ENCODE results near the gene PROP1. TPM values are rescaled to one million over a fixed set of nuclear protein-coding genes. Genes with fewer than 3 reads are reported as not detected.
"Not testable (repeated sequence)": the region's sequence is repeated elsewhere in the genome, so short reads cannot be mapped to it uniquely, and the experiment has no call there.

The PROP1 gene
- total RNA-seq, 2 experiments from 2014 or later: not detected

DNA sequence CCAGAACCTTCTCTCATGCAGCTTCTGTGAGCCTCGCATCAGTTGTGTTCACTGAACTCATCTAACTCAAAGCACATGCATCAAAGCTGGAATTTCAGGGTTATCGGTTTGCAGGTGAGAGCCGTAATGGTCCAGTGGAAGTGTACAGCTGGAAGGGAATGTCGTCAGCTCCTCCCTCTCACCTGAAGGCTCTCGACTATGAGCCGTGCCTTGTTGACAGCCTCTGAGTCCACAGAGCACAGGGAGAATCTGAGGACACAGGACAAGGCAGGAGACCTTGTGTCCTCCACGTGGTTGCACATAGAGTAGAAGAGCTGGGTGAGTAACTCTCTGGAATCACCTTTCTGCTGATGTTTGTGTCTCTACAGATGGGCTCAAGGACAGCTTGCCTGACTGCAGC is 38.8 kb downstream of the PROP1 start:
- intact Hi-C loops (cut with DNase I, micrococcal nuclease): no loop called here
- ChIA-PET POLR2A (interaction anchor here (0.5 kb wide), 1 partner anchor 260 kb away, joined by 5 read pairs; no protein-coding TSS in a partner anchor), CTCF (no interaction called here)
- no peak overlapping the region for H3K4me3 Mint-ChIP-seq
- no peak for ATAC-seq
- no peak for DNase-seq
- H3K36me3 Mint-ChIP-seq (ENCODE audit: low read depth): no peaks in the 10 kb centered on the region
- no peaks in the 10 kb centered on the region for H3K9me3 Mint-ChIP-seq (ENCODE audit: low read depth)
- H3K27ac Mint-ChIP-seq: no peak overlapping the region
- H3K4me1 Mint-ChIP-seq: no peaks in the 10 kb centered on the region
- no peaks in the 10 kb centered on the region for H3K27me3 Mint-ChIP-seq

DNA sequence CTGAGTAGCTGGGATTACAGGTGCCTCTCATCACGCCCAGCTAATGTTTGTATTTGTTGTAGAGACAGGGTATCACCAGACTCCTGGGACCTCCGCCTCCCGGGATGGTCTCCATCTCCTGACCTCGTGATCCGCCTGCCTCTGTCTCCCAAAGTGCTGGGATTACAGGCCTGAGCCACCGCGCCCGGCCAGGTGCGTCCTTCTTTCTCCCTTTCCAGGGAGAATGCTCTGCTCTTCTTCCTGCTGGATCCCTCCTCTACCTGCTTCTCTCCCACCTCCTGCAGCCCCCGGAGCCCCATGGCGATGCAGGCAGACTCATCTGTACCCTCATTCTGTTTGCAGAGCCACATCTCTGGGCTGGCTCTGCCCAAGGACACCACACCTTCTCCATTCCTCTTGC is 42.9 kb downstream of the PROP1 start:
- H3K4me3 Mint-ChIP-seq; H3K4me1 Mint-ChIP-seq; H3K27ac Mint-ChIP-seq; ATAC-seq; H3K9me3 Mint-ChIP-seq (ENCODE audit: low read depth); POLR2A ChIA-PET; DNase-seq; H3K27me3 Mint-ChIP-seq; H3K36me3 Mint-ChIP-seq (ENCODE audit: low read depth); CTCF ChIA-PET; intact Hi-C loops (cut with DNase I, micrococcal nuclease): not testable (repeated sequence)

DNA sequence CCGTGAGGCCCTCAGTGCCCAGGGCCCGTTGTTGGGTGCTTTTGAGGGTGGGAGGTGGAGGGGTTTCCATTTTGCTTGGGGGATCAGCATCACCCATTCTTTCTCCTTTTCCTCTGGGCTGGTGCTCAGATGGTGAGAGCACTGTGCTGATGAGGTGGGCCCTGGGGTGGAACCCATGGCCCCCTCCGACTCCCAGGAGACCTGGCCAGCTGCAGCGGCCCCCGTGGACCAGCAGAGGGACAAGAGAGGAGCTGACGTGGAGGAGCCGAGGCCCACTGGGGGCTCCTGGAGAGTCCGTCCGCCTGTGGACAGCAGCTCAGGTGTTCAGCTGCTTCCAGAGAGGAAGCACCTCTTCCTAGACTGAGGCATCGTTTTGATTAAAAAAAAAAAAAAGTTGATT is 46.4 kb downstream of the PROP1 start:
- H3K4me3 Mint-ChIP-seq; DNase-seq; POLR2A ChIA-PET; H3K4me1 Mint-ChIP-seq; H3K27me3 Mint-ChIP-seq; H3K36me3 Mint-ChIP-seq (ENCODE audit: low read depth); ATAC-seq; H3K27ac Mint-ChIP-seq; CTCF ChIA-PET; H3K9me3 Mint-ChIP-seq (ENCODE audit: low read depth): not testable (repeated sequence)
- intact Hi-C loops (cut with DNase I, micrococcal nuclease): loop anchor here in 1 of 2 experiments (5.0 kb wide), 1 partner anchor 113 kb away; no protein-coding TSS in a partner anchor

DNA sequence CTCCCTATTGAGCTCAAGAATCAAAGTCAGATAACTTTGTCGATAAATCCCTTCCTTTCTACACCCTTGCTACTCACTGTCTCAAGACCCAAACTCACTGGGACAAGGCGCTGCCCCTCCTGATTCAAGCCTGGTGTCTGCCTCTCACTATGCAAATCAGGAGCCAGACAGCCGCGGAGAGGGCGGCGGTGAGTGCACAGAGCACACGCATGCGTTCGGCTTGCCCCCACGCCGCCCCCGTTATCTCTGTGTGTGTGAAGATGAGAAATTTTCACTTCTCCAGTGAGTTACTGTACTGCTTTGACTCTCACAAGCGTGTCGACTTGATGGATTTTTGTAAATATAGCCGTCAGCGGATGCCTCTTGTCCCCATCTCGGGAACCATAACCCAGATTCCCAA is 47.0 kb downstream of the PROP1 start:
- intact Hi-C loops (cut with DNase I, micrococcal nuclease): loop anchor here in 1 of 2 experiments (5.0 kb wide), 1 partner anchor 113 kb away; no protein-coding TSS in a partner anchor
- CTCF ChIA-PET, H3K4me1 Mint-ChIP-seq: not testable (repeated sequence)

DNA sequence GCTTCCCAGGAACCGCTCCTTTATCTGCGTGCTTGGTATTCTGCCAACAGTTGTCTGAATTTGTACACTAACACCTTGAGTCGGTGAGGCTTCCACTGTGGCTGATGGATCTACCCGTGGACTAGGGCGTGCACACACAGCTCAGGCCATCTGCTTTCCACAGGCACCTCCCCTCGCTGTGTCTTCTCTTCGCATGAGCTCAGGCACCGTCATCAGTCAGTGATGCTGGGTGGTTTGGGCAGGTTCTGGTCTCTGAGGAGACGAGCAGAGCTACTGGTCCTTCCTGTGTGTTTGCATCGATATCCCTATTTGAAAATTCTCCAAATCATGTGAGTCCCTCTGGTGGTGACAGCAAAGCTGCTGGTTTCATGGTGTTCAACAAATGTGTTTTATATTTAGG is 48.1 kb downstream of the PROP1 start:
- CTCF ChIA-PET; H3K9me3 Mint-ChIP-seq (ENCODE audit: low read depth); H3K4me1 Mint-ChIP-seq; H3K27me3 Mint-ChIP-seq; H3K36me3 Mint-ChIP-seq (ENCODE audit: low read depth); H3K4me3 Mint-ChIP-seq; H3K27ac Mint-ChIP-seq; DNase-seq; ATAC-seq: not testable (repeated sequence)
- intact Hi-C loops (cut with DNase I, micrococcal nuclease): loop anchor here in 1 of 2 experiments (5.0 kb wide), 1 partner anchor 114 kb away; no protein-coding TSS in a partner anchor
- POLR2A ChIA-PET: interaction anchor here (0.6 kb wide), 1 partner anchor 264 kb away, joined by 4 read pairs; no protein-coding TSS in a partner anchor

More for the DNA sequence above, 47.0 kb downstream of the PROP1 start:
- H3K27me3 Mint-ChIP-seq; H3K36me3 Mint-ChIP-seq (ENCODE audit: low read depth); H3K4me3 Mint-ChIP-seq; H3K27ac Mint-ChIP-seq; DNase-seq; POLR2A ChIA-PET; H3K9me3 Mint-ChIP-seq (ENCODE audit: low read depth); ATAC-seq: not testable (repeated sequence)

DNA sequence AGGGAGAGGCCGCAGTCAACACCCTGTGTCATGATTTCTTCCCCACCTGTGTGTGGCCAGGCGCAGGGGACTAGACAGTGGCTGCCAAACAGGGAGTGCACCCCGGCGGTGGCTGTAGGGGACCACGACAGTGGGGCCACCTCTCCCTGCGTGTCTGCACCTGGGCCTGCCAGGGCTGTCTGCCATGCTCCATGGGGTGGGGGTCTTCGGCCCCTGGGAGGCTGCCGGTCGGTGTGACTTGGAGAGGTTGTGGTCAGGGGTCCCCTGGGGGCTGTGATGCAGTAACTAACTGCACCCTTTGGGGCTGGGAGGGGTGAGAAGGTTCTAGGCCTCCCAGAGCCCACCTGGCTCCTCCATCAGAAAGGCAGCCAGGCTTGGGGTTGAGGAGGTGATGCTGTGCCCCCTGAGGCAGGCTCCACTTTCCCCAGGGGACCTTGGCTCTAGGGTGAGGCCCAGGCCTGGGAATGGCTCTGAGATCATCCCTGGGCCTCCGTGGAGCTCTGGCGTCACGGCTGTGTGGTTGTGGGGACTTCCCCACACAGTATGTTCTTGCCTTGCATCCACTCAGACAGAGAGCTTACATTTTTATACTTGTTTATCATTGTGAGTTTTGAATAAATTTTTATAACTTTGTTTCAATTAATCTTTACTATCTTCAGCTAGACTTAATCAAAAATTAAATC is 50.3 kb downstream of the PROP1 start:
- ATAC-seq (peak; percentile 73), DNase-seq (peak; percentile 67)
- POLR2A ChIA-PET; H3K27me3 Mint-ChIP-seq; H3K9me3 Mint-ChIP-seq (ENCODE audit: low read depth); CTCF ChIA-PET; H3K36me3 Mint-ChIP-seq (ENCODE audit: low read depth); H3K4me1 Mint-ChIP-seq; H3K4me3 Mint-ChIP-seq; H3K27ac Mint-ChIP-seq: not testable (repeated sequence)
- intact Hi-C loops (cut with DNase I, micrococcal nuclease): loop anchor here in 1 of 2 experiments (5.0 kb wide), 1 partner anchor 117 kb away; no protein-coding TSS in a partner anchor

DNA sequence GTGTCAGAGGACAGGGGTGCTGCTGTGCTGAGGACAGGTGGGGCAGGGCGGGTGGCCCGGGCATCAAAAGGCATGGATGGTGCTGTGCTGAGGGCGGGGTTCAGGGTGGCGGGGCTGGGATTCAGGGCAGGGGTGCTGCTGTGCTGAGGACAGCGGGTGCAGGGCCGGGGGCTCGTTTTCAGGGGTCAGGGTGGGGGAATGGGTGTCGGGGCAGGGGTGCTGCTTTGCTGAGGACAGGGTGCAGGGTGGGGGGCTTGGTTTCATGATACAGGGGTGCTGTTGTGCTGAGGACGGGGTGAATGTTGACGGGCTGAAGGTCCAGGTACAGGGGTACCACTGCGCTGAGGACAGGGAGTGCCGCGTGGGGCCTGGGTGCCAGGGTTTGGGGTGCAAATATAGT is 50.9 kb downstream of the PROP1 start:
- H3K4me3 Mint-ChIP-seq; H3K27ac Mint-ChIP-seq; H3K4me1 Mint-ChIP-seq; ATAC-seq; H3K27me3 Mint-ChIP-seq; H3K36me3 Mint-ChIP-seq (ENCODE audit: low read depth); DNase-seq; H3K9me3 Mint-ChIP-seq (ENCODE audit: low read depth); CTCF ChIA-PET; POLR2A ChIA-PET: not testable (repeated sequence)
- intact Hi-C loops (cut with DNase I, micrococcal nuclease): loop anchor here in 1 of 2 experiments (5.0 kb wide), 1 partner anchor 117 kb away; no protein-coding TSS in a partner anchor

DNA sequence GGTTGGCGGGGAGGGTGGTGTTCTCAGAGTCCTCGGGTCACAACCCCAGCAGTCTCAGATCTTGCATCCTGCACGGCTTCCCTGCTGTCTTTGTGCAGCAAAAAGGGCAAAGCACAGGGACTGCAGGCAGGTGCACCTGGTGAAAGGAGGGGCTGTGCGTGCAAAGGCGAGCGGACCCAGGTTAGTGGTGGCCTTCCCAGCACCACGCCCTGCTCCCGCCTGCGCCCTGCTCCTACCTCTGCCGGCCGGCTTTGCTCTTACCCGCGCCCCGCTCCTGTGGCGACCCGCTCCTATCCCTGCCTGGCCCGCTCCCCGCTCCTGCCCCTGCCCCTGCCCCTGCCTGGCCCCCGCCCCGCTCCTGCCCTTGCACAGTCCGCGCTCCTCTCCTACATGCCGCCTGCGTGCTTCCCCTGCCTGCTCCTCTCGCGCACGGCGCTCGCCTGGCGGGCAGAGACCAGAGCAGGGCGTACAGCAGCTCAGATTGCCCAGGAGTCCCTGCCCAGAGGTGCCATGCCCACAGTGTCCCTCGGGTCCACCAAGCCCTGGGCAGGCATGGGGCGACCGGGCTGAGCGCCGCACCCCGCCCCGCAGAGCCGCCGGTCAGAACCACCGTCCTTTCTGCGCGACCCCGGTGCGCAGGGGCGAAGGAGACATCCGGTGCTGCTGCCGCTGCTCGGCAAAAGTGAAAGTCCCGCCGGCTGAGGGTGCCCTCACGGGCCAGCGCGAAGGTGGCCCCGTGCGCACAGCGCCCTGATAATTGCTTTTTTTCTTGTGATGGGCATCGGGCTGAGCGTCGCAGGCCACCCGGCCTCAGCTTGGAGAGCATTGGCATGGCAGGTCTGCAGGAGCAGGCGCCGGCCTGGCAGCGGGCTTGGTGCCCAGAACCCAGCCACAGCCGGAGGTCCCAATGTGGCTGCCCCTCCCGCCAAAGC is 52.0 kb downstream of the PROP1 start:
- H3K36me3 Mint-ChIP-seq (ENCODE audit: low read depth); CTCF ChIA-PET; POLR2A ChIA-PET; H3K27me3 Mint-ChIP-seq; intact Hi-C loops (cut with DNase I, micrococcal nuclease); H3K9me3 Mint-ChIP-seq (ENCODE audit: low read depth); H3K4me1 Mint-ChIP-seq; H3K27ac Mint-ChIP-seq: not testable (repeated sequence)
- ATAC-seq (peak; percentile 71), DNase-seq (peak; percentile 70)
- peak overlapping the region; percentile 67 for H3K4me3 Mint-ChIP-seq

DNA sequence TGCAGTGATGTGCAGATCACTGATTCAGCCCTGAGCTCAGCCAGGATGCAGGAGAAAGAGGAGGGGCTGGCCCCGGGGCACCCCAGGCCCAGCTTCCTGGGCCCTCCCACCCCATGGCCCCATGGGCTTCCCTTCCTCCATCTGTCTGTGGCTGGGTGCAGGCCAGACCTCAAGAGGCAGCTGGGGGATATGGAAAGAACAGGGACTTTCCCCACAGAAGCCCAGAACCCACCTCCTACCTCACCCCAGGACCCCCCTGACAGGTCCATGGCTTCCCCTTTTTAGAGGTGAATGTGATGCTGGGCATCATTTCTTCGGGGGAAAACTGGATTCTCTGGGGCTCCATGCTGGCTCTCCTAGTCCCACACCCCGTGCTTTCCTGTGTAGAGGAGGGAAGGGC is 53.1 kb downstream of the PROP1 start:
- H3K27me3 Mint-ChIP-seq; H3K27ac Mint-ChIP-seq; CTCF ChIA-PET; POLR2A ChIA-PET; H3K36me3 Mint-ChIP-seq (ENCODE audit: low read depth); DNase-seq; H3K9me3 Mint-ChIP-seq (ENCODE audit: low read depth); intact Hi-C loops (cut with DNase I, micrococcal nuclease); H3K4me3 Mint-ChIP-seq: not testable (repeated sequence)
- peaks cover 14% of the 10 kb centered on the region for H3K4me1 Mint-ChIP-seq
- ATAC-seq: peak; percentile 20

Other genes with a start within 250 kb of the PROP1 start
- 10 to 100 TPM; 38.8 to 54.0 TPM for gene FAM153A, start 213.3 kb downstream of the PROP1 start, total RNA-seq
- 1 to 10 TPM; 3.3 to 3.7 TPM for gene N4BP3, start 117.3 kb upstream of the PROP1 start, total RNA-seq
- gene RMND5B, start 134.8 kb upstream of the PROP1 start, total RNA-seq: 10 to 100 TPM; 24.1 to 28.7 TPM
- gene NHP2, start 157.6 kb upstream of the PROP1 start, total RNA-seq: 100 to 1,000 TPM; 244 TPM
- not detected for gene GMCL2, start 191.1 kb upstream of the PROP1 start, total RNA-seq
- gene HNRNPAB, start 208.3 kb upstream of the PROP1 start, total RNA-seq: 100 to 1,000 TPM; 258 to 336 TPM
- 10 to 100 TPM; 67.2 to 68.4 TPM for gene PHYKPL, start 236.6 kb upstream of the PROP1 start, total RNA-seq

Measured in activated CD4-positive, alpha-beta T cell treated with anti-CD3 and anti-CD28 coated beads for 36 hours (primary cell).